Spleen (tissue), 11 donors: ENCODE results near the gene COBL. TPM values are rescaled to one million over a fixed set of nuclear protein-coding genes. Genes with fewer than 3 reads are reported as not detected.

Source experiments
- DNase-seq: peaks from one replicate; pipeline ENCODE4 v3.0.0-alpha.2; 2020
- H3K27ac ChIP-seq, 8 donors: fragments of 200-600 bp; sonication (generic) in 7 of 8; 1 replicate in 4 of 8; 2 replicates in 4 of 8; pipeline versions ENCODE4 v1.5.0 to v1.8.0; 2016 to 2021; ENCODE audit warnings: inconsistent platforms in 4 of 8, mild to moderate bottlenecking in 4 of 8, moderate library complexity in 1 of 8
- H3K27me3 ChIP-seq, 7 donors: fragments of 200-600 bp; sonication (generic) in 6 of 7; replicated peaks in 1 of 7; 1 replicate in 4 of 7; 2 replicates in 3 of 7; pipeline versions ENCODE4 v1.5.0 to v1.8.0; 2016 to 2021; ENCODE audit warnings: inconsistent platforms in 3 of 7, mild to moderate bottlenecking in 1 of 7
- H3K36me3 ChIP-seq, 6 donors: fragments of 200-600 bp; sonication (generic) in 5 of 6; 1 replicate in 4 of 6; 2 replicates in 2 of 6; pipeline versions ENCODE4 v1.5.0 to v1.8.0; 2016 to 2021; ENCODE audit warnings: inconsistent platforms in 2 of 6
- H3K4me1 ChIP-seq, 6 donors: fragments of 200-600 bp; sonication (generic) in 5 of 6; 1 replicate in 3 of 6; 2 replicates in 3 of 6; pipeline versions ENCODE4 v1.5.0 to v1.8.0; 2016 to 2021; ENCODE audit warnings: inconsistent platforms in 3 of 6
- H3K4me3 ChIP-seq, 8 donors: fragments of 200-600 bp; sonication (generic) in 7 of 8; 1 replicate in 4 of 8; 2 replicates in 4 of 8; pipeline versions ENCODE4 v1.5.0 to v1.8.0; 2016 to 2021; ENCODE audit warnings: inconsistent platforms in 4 of 8, mild to moderate bottlenecking in 4 of 8, moderate library complexity in 2 of 8
- H3K9me3 ChIP-seq, 8 donors: fragments of 200-600 bp; sonication (generic) in 7 of 8; 1 replicate in 4 of 8; 2 replicates in 4 of 8; pipeline versions ENCODE4 v1.5.0 to v1.8.0; 2016 to 2021; ENCODE audit warnings: inconsistent platforms in 4 of 8
- CTCF ChIP-seq, 11 experiments: fragments of 200-600 bp in 7 of 11; fragments of 450-650 bp in 4 of 11; sonication (generic) in 4 of 11; IDR thresholded peaks in 8 of 11; conservative IDR thresholded peaks in 3 of 11; 1 replicate in 7 of 11; 2 replicates in 4 of 11; pipeline versions ENCODE4 v1.4.0 to v1.8.0; 2016 to 2021; ENCODE audit warnings: antibody characterized with exemption in 11 of 11, inconsistent platforms in 4 of 11, mild to moderate bottlenecking in 1 of 11
- POLR2A ChIP-seq, 3 donors: fragments of 450-650 bp; IDR thresholded peaks; one replicate each; pipeline ENCODE4 v1.5.1; 2017; ENCODE audit warnings: antibody characterized with exemption in 3 of 3, mild to moderate bottlenecking in 1 of 3
- POLR2AphosphoS5 ChIP-seq, 3 donors: sonication (generic); formaldehyde crosslinking; IDR thresholded peaks; one replicate each; pipeline ENCODE4 v1.5.1; 2017; ENCODE audit warnings: antibody characterized with exemption in 3 of 3
- WGBS, 5 donors: extraction: QIAGEN DNeasy Blood & Tissue Kit in 3 of 5; methylation state at CpG; one replicate each; pipeline versions ENCODE4 v1.1.5 to v1.1.7; 2013 to 2018; 5-methylcytosine and 5-hydroxymethylcytosine counted together
- intact Hi-C: fragments of 100-400 bp; cut with DNase I; formaldehyde crosslinking; loops from one replicate; pipeline ENCODE4 v1.15.0; 2023; ENCODE audit warnings: low total_unique reads
- polyA plus RNA-seq, 3 donors: library from polyadenylated mRNA; stranded (reverse); fragments of 200-250 nt; gene quantifications; one replicate each; pipeline ENCODE4 v1.2.1, GENCODE V29; 2013
- total RNA-seq, 7 donors: library from RNA; depleted of rRNA in 3 of 7; stranded (reverse); fragments of >200 nt in 3 of 7; fragmentation: NEBNext Ultra II Directional in 4 of 7; extraction: Animal tissue kit (Norgen Biotek cat#: 25700) in 4 of 7; gene quantifications; one replicate each; pipeline versions ENCODE4 v1.1.0 to v1.2.1, GENCODE V29; 2016 to 2021
- donor health status: healthy with polysubstance abuse.
- donor health status: DM: no; HTN: no; CAD: no; lungs with moderate emphysema.
- donor health status: DM: no; HTN: no; CAD: no.
- donor health status: Bipolar disorder and iron deficiency.
- donor health status: healthy.
- donor health status: DM: no; HTN: no; CAD: no.
- donor health status: DM: yes; HTN: yes; CAD: no.

The COBL gene
- total and polyA plus RNA-seq, 10 donors: 0.09 to 0.80 (median 0.57) TPM; not detected in 1

GRCh38 chr7:50988988-50989387 lies 327.6 kb downstream of the COBL start:
- DNase-seq: no peak
- Histone ChIP-seq H3K27me3 (no peaks in the 10 kb centered on the region), H3K4me3 (no peak overlapping the region), H3K27ac (no peak overlapping the region), H3K36me3 (no peaks in the 10 kb centered on the region), H3K9me3 (peaks cover 0 to 5% (median 0%) of the 10 kb centered on the region in 8 donors), H3K4me1 (no peaks in the 10 kb centered on the region)
- TF ChIP-seq POLR2AphosphoS5 (IDR thresholded peaks at IDR 0.05) (no peak), CTCF (IDR thresholded peaks at IDR 0.05 in 8 of 11, conservative IDR thresholded peaks at IDR 0.05 in 3 of 11) (no peak), POLR2A (IDR thresholded peaks at IDR 0.05) (no peak)
- WGBS, 5 donors: 89 to 93% (median 92%) methylated on average over 1 of the region's 1 CpG
- intact Hi-C loops: no loop called here

- intact Hi-C loops: no loop called here
- Histone ChIP-seq H3K27me3 (no peaks in the 10 kb centered on the region), H3K27ac (no peak overlapping the region), H3K4me1 (no peaks in the 10 kb centered on the region), H3K4me3 (no peak overlapping the region), H3K36me3 (no peaks in the 10 kb centered on the region), H3K9me3 (peaks cover 0 to 5% (median 0%) of the 10 kb centered on the region in 8 donors)
- no peak for TF ChIP-seq CTCF (IDR thresholded peaks at IDR 0.05 in 8 of 11, conservative IDR thresholded peaks at IDR 0.05 in 3 of 11)
- no peak for TF ChIP-seq POLR2AphosphoS5 (IDR thresholded peaks at IDR 0.05)
- TF ChIP-seq POLR2A (IDR thresholded peaks at IDR 0.05): no peak
- DNase-seq: no peak
- 89 to 92% (median 90%) methylated on average over 6 of the region's 6 CpGs for whole genome bisulfite sequencing, 5 donors
Observed at GRCh38 chr7:50988465-50988864, 328.1 kb downstream of the COBL start.

- no peak overlapping the region for H3K4me3 ChIP-seq
Observed at GRCh38 chr7:50985096-50985495, 331.5 kb downstream of the COBL start.

GRCh38 chr7:50983850-50984249 lies 332.8 kb downstream of the COBL start:
- peaks cover 0 to 8% (median 5%) of the 10 kb centered on the region in 8 donors for H3K9me3 ChIP-seq
- WGBS, 5 donors: 19 to 54% (median 42%) methylated on average over 1 of the region's 1 CpG
- DNase-seq: no peak
- peaks cover 0 to 9% (median 0%) of the 10 kb centered on the region in 7 donors for H3K27me3 ChIP-seq
- intact Hi-C loops: no loop called here
- H3K4me3 ChIP-seq: no peak overlapping the region
- H3K4me1 ChIP-seq: no peaks in the 10 kb centered on the region
- TF ChIP-seq POLR2AphosphoS5 (IDR thresholded peaks at IDR 0.05) (no peak), CTCF (IDR thresholded peaks at IDR 0.05 in 8 of 11, conservative IDR thresholded peaks at IDR 0.05 in 3 of 11) (no peak), POLR2A (IDR thresholded peaks at IDR 0.05) (no peak)
- no peak overlapping the region for H3K27ac ChIP-seq
- no peaks in the 10 kb centered on the region for H3K36me3 ChIP-seq

More at GRCh38 chr7:50985096-50985495, 331.5 kb downstream of the COBL start:
- intact Hi-C loops: no loop called here
- no peak for DNase-seq
- TF ChIP-seq CTCF (IDR thresholded peaks at IDR 0.05 in 8 of 11, conservative IDR thresholded peaks at IDR 0.05 in 3 of 11) (no peak), POLR2AphosphoS5 (IDR thresholded peaks at IDR 0.05) (no peak), POLR2A (IDR thresholded peaks at IDR 0.05) (no peak)
- peaks cover 0 to 2% (median 0%) of the 10 kb centered on the region in 8 donors for H3K9me3 ChIP-seq
- no peaks in the 10 kb centered on the region for H3K36me3 ChIP-seq
- 50 to 72% (median 61%) methylated on average over 4 of the region's 4 CpGs for WGBS, 5 donors
- peaks cover 0 to 9% (median 0%) of the 10 kb centered on the region in 7 donors for H3K27me3 ChIP-seq
- no peaks in the 10 kb centered on the region for H3K4me1 ChIP-seq
- H3K27ac ChIP-seq: no peak overlapping the region
